H9 (cell line): ENCODE results near the gene FCHSD2. TPM values are rescaled to one million over a fixed set of nuclear protein-coding genes. Genes with fewer than 3 reads are reported as not detected.

Source experiments
- DNase-seq: peaks from one replicate; pipeline ENCODE4 v3.0.0-alpha.2; 2017
- H2AFZ ChIP-seq: one replicate; pipeline ENCODE4 v1.6.1; 2013; ENCODE audit warnings: mild to moderate bottlenecking, low read length, control low read depth, moderate library complexity
- H2AK5ac ChIP-seq: 2 replicates; pipeline ENCODE4 v1.6.1; 2013; ENCODE audit warnings: low read length, control low read depth, mixed read lengths; ENCODE audit not compliant: insufficient read length
- H2BK120ac ChIP-seq: one replicate; pipeline ENCODE4 v1.6.1; 2013; ENCODE audit warnings: low read depth, mild to moderate bottlenecking, low read length, control low read depth, inconsistent platforms; ENCODE audit not compliant: poor library complexity, severe bottlenecking
- H2BK12ac ChIP-seq: 2 replicates; pipeline ENCODE4 v1.6.1; 2013; ENCODE audit warnings: low read length, control low read depth, mixed read lengths, low read depth; ENCODE audit not compliant: insufficient read length
- H2BK15ac ChIP-seq: 2 replicates; pipeline ENCODE4 v1.6.1; 2013; ENCODE audit warnings: low read depth, low read length, control low read depth
- H2BK20ac ChIP-seq: one replicate; pipeline ENCODE4 v1.6.1; 2013; ENCODE audit warnings: low read depth, mild to moderate bottlenecking, low read length, control low read depth, inconsistent platforms; ENCODE audit not compliant: poor library complexity, severe bottlenecking
- H2BK5ac ChIP-seq: 2 replicates; pipeline ENCODE4 v1.6.1; 2013; ENCODE audit warnings: low read length, control low read depth, mixed read lengths; ENCODE audit not compliant: insufficient read length
- H3K14ac ChIP-seq: 2 replicates; pipeline ENCODE4 v1.6.1; 2013; ENCODE audit warnings: low read length, control low read depth; ENCODE audit not compliant: insufficient read depth
- H3K18ac ChIP-seq: 2 replicates; pipeline ENCODE4 v1.6.1; 2013; ENCODE audit warnings: low read depth, mild to moderate bottlenecking, mixed read lengths, low read length, control low read depth; ENCODE audit not compliant: insufficient read length
- H3K23ac ChIP-seq: 2 replicates; pipeline ENCODE4 v1.6.1; 2013; ENCODE audit warnings: low read length, control low read depth, mixed read lengths, low read depth; ENCODE audit not compliant: insufficient read length
- H3K23me2 ChIP-seq: 2 replicates; pipeline ENCODE4 v1.6.1; 2013; ENCODE audit warnings: low read depth, mild to moderate bottlenecking, mixed read lengths, low read length, control low read depth; ENCODE audit not compliant: insufficient read length, poor library complexity, severe bottlenecking
- H3K27ac ChIP-seq: 2 replicates; pipeline ENCODE4 v1.5.1; 2013; ENCODE audit warnings: low read length, control low read depth, mixed read lengths, low read depth; ENCODE audit not compliant: insufficient read length
- H3K27me3 ChIP-seq: 2 replicates; pipeline ENCODE4 v1.6.1; 2013; ENCODE audit warnings: low read length, control low read depth, inconsistent platforms; ENCODE audit not compliant: insufficient read depth
- H3K4ac ChIP-seq: 2 replicates; pipeline ENCODE4 v1.6.1; 2013; ENCODE audit warnings: low read depth, mild to moderate bottlenecking, control low read depth, inconsistent platforms, low read length, moderate library complexity
- H3K4me1 ChIP-seq: 2 replicates; pipeline ENCODE4 v1.6.1; 2013; ENCODE audit warnings: low read length, control low read depth, inconsistent platforms; ENCODE audit not compliant: insufficient read depth
- H3K4me2 ChIP-seq: 2 replicates; pipeline ENCODE4 v1.6.1; 2013; ENCODE audit warnings: low read length, control low read depth, mixed read lengths; ENCODE audit not compliant: insufficient read length, insufficient read depth
- H3K56ac ChIP-seq: 2 replicates; pipeline ENCODE4 v1.6.1; 2013; ENCODE audit warnings: low read depth, mild to moderate bottlenecking, mixed read lengths, low read length, control low read depth; ENCODE audit not compliant: insufficient read length
- H3K79me1 ChIP-seq: 2 replicates; pipeline ENCODE4 v1.6.1; 2013; ENCODE audit warnings: low read depth, mild to moderate bottlenecking, moderate library complexity, low read length, control low read depth, inconsistent platforms; ENCODE audit not compliant: insufficient read depth, poor library complexity, severe bottlenecking
- H3K79me2 ChIP-seq: 2 replicates; pipeline ENCODE4 v1.6.1; 2013; ENCODE audit warnings: low read length, control low read depth, inconsistent platforms; ENCODE audit not compliant: insufficient read depth
- H3K9ac ChIP-seq: 2 replicates; pipeline ENCODE4 v1.6.1; 2013; ENCODE audit warnings: low read length, control low read depth, mixed read lengths; ENCODE audit not compliant: insufficient read length; ENCODE audit errors: extremely low read depth
- H3K9me3 ChIP-seq: one replicate; pipeline ENCODE4 v1.6.1; 2013; ENCODE audit warnings: low read depth, low read length, inconsistent platforms; ENCODE audit not compliant: control insufficient read depth
- H3T11ph ChIP-seq: one replicate; pipeline ENCODE4 v1.6.1; 2013; ENCODE audit warnings: mild to moderate bottlenecking, low read length, control low read depth, inconsistent platforms
- H4K20me1 ChIP-seq: one replicate; pipeline ENCODE4 v1.6.1; 2013; ENCODE audit not compliant: control insufficient read depth, insufficient read length, insufficient read depth
- H4K5ac ChIP-seq: 2 replicates; pipeline ENCODE4 v1.6.1; 2013; ENCODE audit warnings: low read depth, mild to moderate bottlenecking, mixed read lengths, low read length, control low read depth; ENCODE audit not compliant: insufficient read length
- H4K8ac ChIP-seq: replicated peaks from 2 replicates; pipeline ENCODE4 v1.6.1; 2013; ENCODE audit warnings: low read length, control low read depth, mixed read lengths, low read depth; ENCODE audit not compliant: insufficient read length
- H4K91ac ChIP-seq: 2 replicates; pipeline ENCODE4 v1.6.1; 2013; ENCODE audit warnings: low read depth, mild to moderate bottlenecking, moderate library complexity, mixed read lengths, low read length, control low read depth; ENCODE audit not compliant: insufficient read length
- H3K27ac Mint-ChIP-seq, 3 experiments: 2 replicates in 2 of 3; 3 replicates in 1 of 3; pipeline ENCODE4 v1.8.0; 2020 to 2021; ENCODE audit warnings: mixed read lengths in 3 of 3, mild to moderate bottlenecking in 1 of 3, moderate library complexity in 1 of 3
- H3K27me3 Mint-ChIP-seq: 2 replicates; pipeline ENCODE4 v1.8.0; 2021; ENCODE audit warnings: low read depth, mild to moderate bottlenecking, moderate library complexity, mixed read lengths
- H3K36me3 Mint-ChIP-seq, 3 experiments: 2 replicates in 2 of 3; 3 replicates in 1 of 3; pipeline ENCODE4 v1.8.0; 2020 to 2021; ENCODE audit warnings: low read depth in 3 of 3, mixed read lengths in 3 of 3; ENCODE audit not compliant: insufficient read depth in 1 of 3
- H3K4me1 Mint-ChIP-seq, 2 experiments: 2 replicates each; pipeline ENCODE4 v1.8.0; 2020; ENCODE audit warnings: mixed read lengths in 2 of 2
- H3K4me3 Mint-ChIP-seq, 2 experiments: 2 replicates in 1 of 2; 3 replicates in 1 of 2; pipeline ENCODE4 v1.8.0; 2020 to 2021; ENCODE audit warnings: mild to moderate bottlenecking in 2 of 2, mixed read lengths in 2 of 2, moderate library complexity in 1 of 2
- H3K9me3 Mint-ChIP-seq, 2 experiments: 2 replicates in 1 of 2; 3 replicates in 1 of 2; pipeline ENCODE4 v1.8.0; 2020; ENCODE audit warnings: mild to moderate bottlenecking in 2 of 2, mixed read lengths in 2 of 2, moderate library complexity in 1 of 2
- CTCF ChIP-seq: fragments of 200-600 bp; sonication (generic); conservative IDR thresholded peaks from 3 replicates; pipeline ENCODE4 v1.8.0; 2021; ENCODE audit warnings: antibody characterized with exemption, mild to moderate bottlenecking
- WGBS: extraction: QIAGEN DNeasy Blood & Tissue Kit; methylation state at CpG from one replicate; pipeline ENCODE4 v1.1.7; 2013; ENCODE audit warnings: missing lambda C conversion rate, low lambda C conversion rate, mixed read lengths; ENCODE audit not compliant: insufficient read length; ENCODE audit errors: extremely low coverage; 5-methylcytosine and 5-hydroxymethylcytosine counted together
- total RNA-seq: library from RNA; stranded (reverse); gene quantifications from 2 replicates; pipeline ENCODE4 v1.2.1, GENCODE V29; 2021

Gene FCHSD2
- total RNA-seq, 1 experiment from 2014 or later: 17.8 TPM

GRCh38 chr11:73024639-73025038 lies 117.5 kb downstream of the FCHSD2 start:
- Histone ChIP-seq H2BK15ac (no peak overlapping the region), H3K4ac (no peak overlapping the region), H3K23ac (no peak overlapping the region), H3K4me2 (no peak overlapping the region), H4K20me1 (no peaks in the 10 kb centered on the region), H3K27me3 (no peaks in the 10 kb centered on the region), H2BK20ac (no peak overlapping the region), H3K9me3 (peaks cover 13% of the 10 kb centered on the region), H3K27ac (no peak overlapping the region), H3K79me1 (no peaks in the 10 kb centered on the region), H3K18ac (no peak overlapping the region), H3T11ph (no peak overlapping the region), H2AFZ (no peak overlapping the region), H2BK5ac (no peak overlapping the region), H3K79me2 (no peaks in the 10 kb centered on the region), H2BK120ac (no peak overlapping the region), H4K5ac (no peak overlapping the region), H3K9ac (no peak overlapping the region), H3K56ac (no peak overlapping the region), H3K14ac (no peak overlapping the region), H4K8ac (no peak overlapping the region), H4K91ac (no peak overlapping the region), H2AK5ac (no peak overlapping the region), H2BK12ac (no peak overlapping the region), H3K23me2 (no peaks in the 10 kb centered on the region), H3K4me1 (peaks cover 3% of the 10 kb centered on the region; the same call in 1 of the 2 replicates)
- TF ChIP-seq CTCF: no peak
- Mint-ChIP-seq H3K27ac (no peak overlapping the region), H3K36me3 (peaks cover 33 to 55% (median 41%) of the 10 kb centered on the region in 3 experiments), H3K27me3 (no peaks in the 10 kb centered on the region; the same call in 1 of the 2 replicates), H3K4me1 (peaks cover 6 to 7% of the 10 kb centered on the region in 2 experiments), H3K9me3 (peaks cover 44 to 49% of the 10 kb centered on the region in 2 experiments), H3K4me3 (no peak overlapping the region)
- no CpG with 5 or more reads among the region's 5 CpGs for WGBS
- no peak for DNase-seq
